GM23338 (cell line): ENCODE measurements around the gene CNTNAP2. TPM values are rescaled to one million over a fixed set of nuclear protein-coding genes. Genes with fewer than 3 reads are reported as not detected.

Experiments
- ATAC-seq: fragments of 200-7000 bp; cut with Tn5 transposase; 3 replicates; pipeline ENCODE4 v1.9.1; 2020
- DNase-seq: peaks from one replicate; pipeline ENCODE4 v3.0.0-alpha.2; 2015; ENCODE audit warnings: low spot score
- H2AFZ ChIP-seq: fragments of 200-600 bp; sonication (generic); 2 replicates; pipeline ENCODE4 v1.8.0; 2016; ENCODE audit warnings: antibody characterized with exemption, mild to moderate bottlenecking, moderate library complexity
- H3F3A ChIP-seq: fragments of 200-600 bp; sonication (generic); replicated peaks from 2 replicates; pipeline ENCODE4 v1.8.0; 2017; ENCODE audit warnings: antibody characterized with exemption, mixed run types, low read depth
- H3K27ac ChIP-seq: fragments of 200-600 bp; sonication (generic); 2 replicates; pipeline ENCODE4 v1.6.1; 2016; ENCODE audit warnings: low read depth
- H3K27me3 ChIP-seq: fragments of 200-600 bp; sonication (generic); 2 replicates; pipeline ENCODE4 v1.8.0; 2016; ENCODE audit warnings: mild to moderate bottlenecking, mixed run types, moderate library complexity; ENCODE audit not compliant: insufficient read depth
- H3K36me3 ChIP-seq: fragments of 200-600 bp; sonication (generic); 2 replicates; pipeline ENCODE4 v1.8.0; 2016; ENCODE audit warnings: mild to moderate bottlenecking; ENCODE audit not compliant: insufficient read depth
- H3K4me1 ChIP-seq: fragments of 200-600 bp; sonication (generic); 2 replicates; pipeline ENCODE4 v1.8.0; 2016; ENCODE audit warnings: mild to moderate bottlenecking, moderate library complexity; ENCODE audit not compliant: insufficient read depth
- H3K4me2 ChIP-seq: fragments of 200-600 bp; sonication (generic); 2 replicates; pipeline ENCODE4 v1.7.1; 2017; ENCODE audit warnings: mixed run types
- H3K4me3 ChIP-seq: fragments of 200-600 bp; sonication (generic); 2 replicates; pipeline ENCODE4 v1.6.1; 2016; ENCODE audit warnings: mixed run types
- H3K79me2 ChIP-seq: fragments of 200-600 bp; sonication (generic); replicated peaks from 2 replicates; pipeline ENCODE4 v1.8.0; 2017; ENCODE audit warnings: mild to moderate bottlenecking; ENCODE audit not compliant: insufficient read depth
- H3K9me2 ChIP-seq: fragments of 200-600 bp; sonication (generic); 2 replicates; pipeline ENCODE4 v1.8.0; 2017; ENCODE audit not compliant: insufficient read depth
- H4K20me1 ChIP-seq: fragments of 200-600 bp; sonication (generic); replicated peaks from 2 replicates; pipeline ENCODE4 v1.8.0; 2017; ENCODE audit warnings: mild to moderate bottlenecking; ENCODE audit not compliant: insufficient read depth
- H3K27ac Mint-ChIP-seq: 2 replicates; pipeline ENCODE4 v1.8.0; 2020; ENCODE audit warnings: inconsistent platforms, mild to moderate bottlenecking, moderate library complexity, mixed read lengths
- H3K27me3 Mint-ChIP-seq: 3 replicates; pipeline ENCODE4 v1.8.0; 2022; ENCODE audit warnings: low read depth, mild to moderate bottlenecking, moderate library complexity, mixed read lengths, inconsistent platforms; ENCODE audit not compliant: insufficient read depth, poor library complexity
- H3K36me3 Mint-ChIP-seq: 3 replicates; pipeline ENCODE4 v1.8.0; 2021; ENCODE audit warnings: low read depth, mild to moderate bottlenecking, inconsistent platforms, moderate library complexity, mixed read lengths
- H3K4me1 Mint-ChIP-seq: 3 replicates; pipeline ENCODE4 v1.8.0; 2020; ENCODE audit warnings: mild to moderate bottlenecking, inconsistent platforms, mixed read lengths
- H3K4me3 Mint-ChIP-seq: 3 replicates; pipeline ENCODE4 v1.8.0; 2021; ENCODE audit warnings: moderate library complexity, mild to moderate bottlenecking, inconsistent platforms, mixed read lengths
- H3K9me3 Mint-ChIP-seq: 3 replicates; pipeline ENCODE4 v1.8.0; 2020; ENCODE audit warnings: moderate library complexity, mild to moderate bottlenecking, inconsistent platforms, mixed read lengths
- CREB1 ChIP-seq: fragments of 250-450 bp; sonication (Bioruptor Pico); IDR thresholded peaks from 2 replicates; pipeline ENCODE4 v1.5.0; 2020; ENCODE audit warnings: low read depth, mild to moderate bottlenecking, moderate library complexity
- EZH2 ChIP-seq: fragments of 200-600 bp; sonication (generic); IDR thresholded peaks from one replicate; pipeline ENCODE4 v1.8.0; 2017; ENCODE audit warnings: antibody characterized with exemption, mild to moderate bottlenecking, low read depth; ENCODE audit not compliant: unreplicated experiment
- EZH2phosphoT487 ChIP-seq: fragments of 200-600 bp; sonication (generic); IDR thresholded peaks from one replicate; pipeline ENCODE4 v1.8.1; 2018; ENCODE audit warnings: antibody characterized with exemption; ENCODE audit not compliant: unreplicated experiment
- JUNB ChIP-seq: IDR thresholded peaks from one replicate; pipeline ENCODE4 v1.6.1; 2016; ENCODE audit warnings: antibody characterized with exemption; ENCODE audit not compliant: unreplicated experiment
- ZNF114 ChIP-seq: fragments of 250-450 bp; sonication (Bioruptor Pico); IDR thresholded peaks from 2 replicates; pipeline ENCODE4 v1.5.0; 2020; ENCODE audit warnings: mild to moderate bottlenecking, moderate library complexity
- polyA plus RNA-seq: library from polyadenylated mRNA; unstranded; fragments of >200 nt; fragmentation: Nextera tagmentation; extraction: Ambion mirVana; gene quantifications from 2 replicates; pipeline ENCODE4 v1.2.1, GENCODE V29; 2016
- total RNA-seq: library from RNA; depleted of rRNA; stranded (reverse); fragments of >200 nt; shearing (Covaris generic); gene quantifications from 2 replicates; pipeline ENCODE4 v1.2.3, GENCODE V29; 2014
- TF ChIP-seq, protein P1 (sequence below): IDR thresholded peaks from one replicate; pipeline ENCODE4 v1.6.1; 2018; ENCODE audit warnings: antibody characterized with exemption; ENCODE audit not compliant: unreplicated experiment
- TF ChIP-seq, protein P2 (sequence below), 2 experiments: fragments of 200-600 bp in 1 of 2; sonication (generic) in 1 of 2; conservative IDR thresholded peaks; 2 replicates each; pipeline versions ENCODE4 v1.5.1 to v1.6.1; 2016 to 2017; ENCODE audit warnings: antibody characterized with exemption in 2 of 2, low read depth in 2 of 2, mild to moderate bottlenecking in 2 of 2, moderate library complexity in 1 of 2
- TF ChIP-seq, protein P3 (sequence below): IDR thresholded peaks from 2 replicates; pipeline ENCODE4 v1.6.1; 2016; ENCODE audit warnings: antibody characterized with exemption

CNTNAP2 gene
- total and polyA plus RNA-seq, 2 experiments from 2014 or later, result 38.2 to 61.3 TPM

DNA sequence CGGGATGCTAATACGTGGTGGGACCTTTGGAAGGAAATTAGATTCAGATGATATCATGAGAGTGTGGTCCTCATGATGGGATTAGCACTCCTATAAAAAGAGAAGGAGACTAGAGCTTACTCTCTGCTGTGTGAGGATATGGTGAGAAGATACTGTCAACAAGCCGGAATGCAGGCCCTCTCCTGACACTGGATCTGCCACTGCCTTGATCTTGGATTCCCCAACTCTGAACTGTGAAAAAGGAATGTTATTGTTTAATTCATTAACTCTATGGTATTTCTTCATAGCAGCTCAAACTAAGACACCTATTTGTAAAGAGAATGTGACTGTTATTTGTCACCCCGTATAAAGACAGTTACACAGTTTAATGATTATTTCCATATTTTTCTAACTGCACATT is 1246.5 kb downstream of the CNTNAP2 start (continued):
- TF ChIP-seq, protein P1, sequence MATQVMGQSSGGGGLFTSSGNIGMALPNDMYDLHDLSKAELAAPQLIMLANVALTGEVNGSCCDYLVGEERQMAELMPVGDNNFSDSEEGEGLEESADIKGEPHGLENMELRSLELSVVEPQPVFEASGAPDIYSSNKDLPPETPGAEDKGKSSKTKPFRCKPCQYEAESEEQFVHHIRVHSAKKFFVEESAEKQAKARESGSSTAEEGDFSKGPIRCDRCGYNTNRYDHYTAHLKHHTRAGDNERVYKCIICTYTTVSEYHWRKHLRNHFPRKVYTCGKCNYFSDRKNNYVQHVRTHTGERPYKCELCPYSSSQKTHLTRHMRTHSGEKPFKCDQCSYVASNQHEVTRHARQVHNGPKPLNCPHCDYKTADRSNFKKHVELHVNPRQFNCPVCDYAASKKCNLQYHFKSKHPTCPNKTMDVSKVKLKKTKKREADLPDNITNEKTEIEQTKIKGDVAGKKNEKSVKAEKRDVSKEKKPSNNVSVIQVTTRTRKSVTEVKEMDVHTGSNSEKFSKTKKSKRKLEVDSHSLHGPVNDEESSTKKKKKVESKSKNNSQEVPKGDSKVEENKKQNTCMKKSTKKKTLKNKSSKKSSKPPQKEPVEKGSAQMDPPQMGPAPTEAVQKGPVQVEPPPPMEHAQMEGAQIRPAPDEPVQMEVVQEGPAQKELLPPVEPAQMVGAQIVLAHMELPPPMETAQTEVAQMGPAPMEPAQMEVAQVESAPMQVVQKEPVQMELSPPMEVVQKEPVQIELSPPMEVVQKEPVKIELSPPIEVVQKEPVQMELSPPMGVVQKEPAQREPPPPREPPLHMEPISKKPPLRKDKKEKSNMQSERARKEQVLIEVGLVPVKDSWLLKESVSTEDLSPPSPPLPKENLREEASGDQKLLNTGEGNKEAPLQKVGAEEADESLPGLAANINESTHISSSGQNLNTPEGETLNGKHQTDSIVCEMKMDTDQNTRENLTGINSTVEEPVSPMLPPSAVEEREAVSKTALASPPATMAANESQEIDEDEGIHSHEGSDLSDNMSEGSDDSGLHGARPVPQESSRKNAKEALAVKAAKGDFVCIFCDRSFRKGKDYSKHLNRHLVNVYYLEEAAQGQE, result no peak
- TF ChIP-seq, protein P2, sequence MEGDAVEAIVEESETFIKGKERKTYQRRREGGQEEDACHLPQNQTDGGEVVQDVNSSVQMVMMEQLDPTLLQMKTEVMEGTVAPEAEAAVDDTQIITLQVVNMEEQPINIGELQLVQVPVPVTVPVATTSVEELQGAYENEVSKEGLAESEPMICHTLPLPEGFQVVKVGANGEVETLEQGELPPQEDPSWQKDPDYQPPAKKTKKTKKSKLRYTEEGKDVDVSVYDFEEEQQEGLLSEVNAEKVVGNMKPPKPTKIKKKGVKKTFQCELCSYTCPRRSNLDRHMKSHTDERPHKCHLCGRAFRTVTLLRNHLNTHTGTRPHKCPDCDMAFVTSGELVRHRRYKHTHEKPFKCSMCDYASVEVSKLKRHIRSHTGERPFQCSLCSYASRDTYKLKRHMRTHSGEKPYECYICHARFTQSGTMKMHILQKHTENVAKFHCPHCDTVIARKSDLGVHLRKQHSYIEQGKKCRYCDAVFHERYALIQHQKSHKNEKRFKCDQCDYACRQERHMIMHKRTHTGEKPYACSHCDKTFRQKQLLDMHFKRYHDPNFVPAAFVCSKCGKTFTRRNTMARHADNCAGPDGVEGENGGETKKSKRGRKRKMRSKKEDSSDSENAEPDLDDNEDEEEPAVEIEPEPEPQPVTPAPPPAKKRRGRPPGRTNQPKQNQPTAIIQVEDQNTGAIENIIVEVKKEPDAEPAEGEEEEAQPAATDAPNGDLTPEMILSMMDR (conservative IDR thresholded peaks at IDR 0.05; ENCODE audit: low read depth in 2 of 2), result no peak
- no peak for TF ChIP-seq JUNB
- no peak for TF ChIP-seq EZH2phosphoT487

DNA sequence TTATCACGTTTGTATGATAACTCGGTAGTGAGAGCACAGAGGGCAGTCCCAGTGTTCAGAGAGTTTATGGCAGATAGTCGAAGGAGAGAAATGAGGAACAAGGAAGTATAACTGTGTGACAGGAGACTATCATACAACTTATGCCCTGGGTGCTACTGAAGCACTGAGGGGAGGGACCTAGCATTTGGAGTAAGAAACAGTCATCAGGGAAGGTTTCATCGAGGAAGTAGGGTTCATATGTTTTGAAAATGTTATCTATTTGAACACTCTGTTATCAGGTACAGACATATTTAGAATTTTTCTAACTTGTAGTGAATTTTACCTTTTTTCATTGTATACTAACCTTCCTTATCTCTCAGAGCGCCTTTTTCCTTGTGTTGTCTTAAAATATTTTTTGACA is 1259.6 kb downstream of the CNTNAP2 start:
- H3K4me3 Mint-ChIP-seq, result no peak overlapping the region
- Histone ChIP-seq H2AFZ (no peak overlapping the region), H3K9me2 (no peaks in the 10 kb centered on the region), H3K4me3 (no peak overlapping the region), H3K36me3 (no peaks in the 10 kb centered on the region), H3K79me2 (no peaks in the 10 kb centered on the region), H4K20me1 (no peaks in the 10 kb centered on the region), H3K4me2 (no peak overlapping the region), H3K27me3 (no peaks in the 10 kb centered on the region), H3K27ac (no peak overlapping the region), H3F3A (no peaks in the 10 kb centered on the region), H3K4me1 (no peaks in the 10 kb centered on the region)
- H3K36me3 Mint-ChIP-seq, result 0 out of 3 replicates have a peak, but pooled peaks cover 2% of the 10 kb centered on the region
- ATAC-seq (no peak), DNase-seq (no peak)
- no peak overlapping the region for H3K27ac Mint-ChIP-seq
- H3K27me3 Mint-ChIP-seq, result no peaks in the 10 kb centered on the region
- TF ChIP-seq, protein P3, sequence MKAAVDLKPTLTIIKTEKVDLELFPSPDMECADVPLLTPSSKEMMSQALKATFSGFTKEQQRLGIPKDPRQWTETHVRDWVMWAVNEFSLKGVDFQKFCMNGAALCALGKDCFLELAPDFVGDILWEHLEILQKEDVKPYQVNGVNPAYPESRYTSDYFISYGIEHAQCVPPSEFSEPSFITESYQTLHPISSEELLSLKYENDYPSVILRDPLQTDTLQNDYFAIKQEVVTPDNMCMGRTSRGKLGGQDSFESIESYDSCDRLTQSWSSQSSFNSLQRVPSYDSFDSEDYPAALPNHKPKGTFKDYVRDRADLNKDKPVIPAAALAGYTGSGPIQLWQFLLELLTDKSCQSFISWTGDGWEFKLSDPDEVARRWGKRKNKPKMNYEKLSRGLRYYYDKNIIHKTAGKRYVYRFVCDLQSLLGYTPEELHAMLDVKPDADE, result no peak
- no peak for TF ChIP-seq CREB1
- H3K4me1 Mint-ChIP-seq, result no peaks in the 10 kb centered on the region
- peaks cover 7% of the 10 kb centered on the region; the same call in 2 of the 3 replicates for H3K9me3 Mint-ChIP-seq

DNA sequence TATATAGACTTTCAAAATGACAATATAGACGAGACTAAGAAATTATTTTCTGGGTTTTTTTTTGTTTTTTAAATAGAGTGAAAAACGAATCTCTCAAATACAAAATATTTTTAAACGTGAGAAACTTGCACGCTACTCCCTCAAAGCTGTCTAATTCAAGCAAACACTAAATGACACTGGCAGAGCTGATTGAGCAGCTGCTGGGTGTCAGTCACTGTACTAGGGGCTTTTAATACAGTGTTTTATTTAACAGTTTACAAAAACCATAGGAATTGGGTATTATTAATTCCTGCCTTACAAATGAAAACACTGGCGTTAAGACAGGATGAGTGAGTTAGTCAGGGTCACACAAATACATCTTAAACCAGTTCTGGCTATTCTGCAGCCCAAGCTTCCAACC is 1264.3 kb downstream of the CNTNAP2 start:
- no peak overlapping the region for H3K4me3 ChIP-seq
- H3K27me3 ChIP-seq, result no peaks in the 10 kb centered on the region
- no peaks in the 10 kb centered on the region for H3K36me3 ChIP-seq
- Mint-ChIP-seq H3K4me1 (no peaks in the 10 kb centered on the region), H3K27me3 (no peaks in the 10 kb centered on the region), H3K36me3 (peaks cover 11% of the 10 kb centered on the region; the same call in 2 of the 3 replicates), H3K4me3 (no peak overlapping the region), H3K27ac (no peak overlapping the region), H3K9me3 (peaks cover 19% of the 10 kb centered on the region)
- DNase-seq (no peak), ATAC-seq (no peak)
- no peak overlapping the region for H2AFZ ChIP-seq
- H3K27ac ChIP-seq, result no peak overlapping the region
- no peaks in the 10 kb centered on the region for H4K20me1 ChIP-seq
- no peaks in the 10 kb centered on the region for H3K79me2 ChIP-seq
- no peak overlapping the region for H3K4me2 ChIP-seq
- H3F3A ChIP-seq, result no peaks in the 10 kb centered on the region
- no peaks in the 10 kb centered on the region for H3K4me1 ChIP-seq
- no peaks in the 10 kb centered on the region for H3K9me2 ChIP-seq
- TF ChIP-seq EZH2 (no peak), ZNF114 (CRISPR knock-in tag) (no peak), JUNB (no peak), CREB1 (no peak)
- TF ChIP-seq, protein P3, result no peak
- TF ChIP-seq, protein P2 (conservative IDR thresholded peaks at IDR 0.05; ENCODE audit: low read depth in 2 of 2), result no peak
- TF ChIP-seq, protein P1, result no peak
